Mesenchymal stem cell (in vitro differentiated cells and primary cell): Measurements from ENCODE around the gene INPP4A.

Experiments
- DNase-seq: peaks from one replicate; pipeline ENCODE4 v3.0.0-alpha.2; 2013
- H2AFZ ChIP-seq: one replicate; pipeline ENCODE4 v1.6.1; 2013; ENCODE audit warnings: low read depth, mild to moderate bottlenecking, control low read depth, inconsistent platforms, low read length, moderate library complexity
- H2AK5ac ChIP-seq: 2 replicates; pipeline ENCODE4 v1.6.1; 2013; ENCODE audit warnings: low read length, moderate library complexity, mild to moderate bottlenecking, inconsistent platforms; ENCODE audit not compliant: severe bottlenecking
- H2BK120ac ChIP-seq: one replicate; pipeline ENCODE4 v1.6.1; 2013; ENCODE audit warnings: low read depth, mild to moderate bottlenecking, inconsistent platforms, low read length, moderate library complexity
- H2BK12ac ChIP-seq, 2 experiments: one replicate each; pipeline ENCODE4 v1.6.1; 2013; ENCODE audit warnings: inconsistent platforms in 2 of 2, low read length in 2 of 2, mild to moderate bottlenecking in 2 of 2, moderate library complexity in 2 of 2, control low read depth in 1 of 2
- H2BK15ac ChIP-seq: one replicate; pipeline ENCODE4 v1.6.1; 2013; ENCODE audit warnings: mild to moderate bottlenecking, low read depth, inconsistent platforms; ENCODE audit not compliant: poor library complexity, severe bottlenecking
- H2BK5ac ChIP-seq: 2 replicates; pipeline ENCODE4 v1.6.1; 2013; ENCODE audit warnings: low read depth, mild to moderate bottlenecking, low read length, control low read depth, inconsistent platforms; ENCODE audit not compliant: poor library complexity, severe bottlenecking
- H3K14ac ChIP-seq, 2 experiments: one replicate each; pipeline ENCODE4 v1.6.1; 2013; ENCODE audit warnings: inconsistent platforms in 2 of 2, low read length in 2 of 2, control low read depth in 1 of 2, mild to moderate bottlenecking in 1 of 2, moderate library complexity in 1 of 2
- H3K18ac ChIP-seq, 2 experiments: one replicate each; pipeline ENCODE4 v1.6.1; 2013; ENCODE audit warnings: inconsistent platforms in 2 of 2, low read length in 2 of 2, control low read depth in 1 of 2, low read depth in 1 of 2, mild to moderate bottlenecking in 1 of 2
- H3K23ac ChIP-seq, 2 experiments: one replicate each; pipeline ENCODE4 v1.6.1; 2013; ENCODE audit warnings: inconsistent platforms in 2 of 2, low read length in 2 of 2, mild to moderate bottlenecking in 2 of 2, moderate library complexity in 2 of 2, control low read depth in 1 of 2
- H3K27ac ChIP-seq: 2 replicates; pipeline ENCODE4 v1.5.1; 2013; ENCODE audit warnings: mild to moderate bottlenecking, moderate library complexity, low read length, control low read depth, inconsistent platforms; ENCODE audit not compliant: poor library complexity, severe bottlenecking
- H3K27me3 ChIP-seq, 2 experiments: 2 replicates each; pipeline versions ENCODE4 v1.6.1 to v1.7.0; 2013; ENCODE audit warnings: low read length in 2 of 2, mild to moderate bottlenecking in 2 of 2, moderate library complexity in 2 of 2, control low read depth in 1 of 2, inconsistent platforms in 1 of 2; ENCODE audit not compliant: control insufficient read depth in 1 of 2, insufficient read depth in 1 of 2
- H3K36me3 ChIP-seq, 2 experiments: 2 replicates each; pipeline versions ENCODE4 v1.6.1 to v1.7.0; 2013; ENCODE audit warnings: low read length in 2 of 2, control low read depth in 1 of 2, inconsistent platforms in 1 of 2, low read depth in 1 of 2, mild to moderate bottlenecking in 1 of 2; ENCODE audit not compliant: insufficient read depth in 2 of 2, control insufficient read depth in 1 of 2
- H3K4ac ChIP-seq, 2 experiments: one replicate each; pipeline ENCODE4 v1.6.1; 2013; ENCODE audit warnings: inconsistent platforms in 2 of 2, low read length in 2 of 2, mild to moderate bottlenecking in 2 of 2, moderate library complexity in 2 of 2, control low read depth in 1 of 2, low read depth in 1 of 2
- H3K4me1 ChIP-seq: 2 replicates; pipeline ENCODE4 v1.6.1; 2013; ENCODE audit warnings: low read depth, low read length, control low read depth; ENCODE audit not compliant: control insufficient read depth, insufficient read depth
- H3K4me2 ChIP-seq: 2 replicates; pipeline ENCODE4 v1.6.1; 2013; ENCODE audit warnings: low read length, mild to moderate bottlenecking, inconsistent platforms; ENCODE audit not compliant: poor library complexity, severe bottlenecking
- H3K4me3 ChIP-seq, 2 experiments: 2 replicates each; pipeline versions ENCODE4 v1.5.1 to v1.7.0; 2013; ENCODE audit warnings: low read length in 2 of 2, mild to moderate bottlenecking in 2 of 2, control low read depth in 1 of 2, low read depth in 1 of 2; ENCODE audit not compliant: insufficient read depth in 1 of 2
- H3K79me1 ChIP-seq: replicated peaks from 2 replicates; pipeline ENCODE4 v1.6.1; 2013; ENCODE audit warnings: mild to moderate bottlenecking, control low read depth, low read length, inconsistent platforms; ENCODE audit not compliant: poor library complexity, severe bottlenecking
- H3K9ac ChIP-seq: 2 replicates; pipeline ENCODE4 v1.7.0; 2013; ENCODE audit warnings: mild to moderate bottlenecking, low read length, moderate library complexity
- H3K9me3 ChIP-seq: 2 replicates; pipeline ENCODE4 v1.7.0; 2013; ENCODE audit warnings: mild to moderate bottlenecking, low read length; ENCODE audit not compliant: control insufficient read depth
- H4K8ac ChIP-seq: one replicate; pipeline ENCODE4 v1.6.1; 2013; ENCODE audit warnings: inconsistent platforms, mild to moderate bottlenecking, low read length, moderate library complexity
- H4K91ac ChIP-seq: one replicate; pipeline ENCODE4 v1.6.1; 2013; ENCODE audit warnings: mild to moderate bottlenecking, low read length, inconsistent platforms
- WGBS: methylation state at CpG from one replicate; pipeline ENCODE4 v1.1.7; 2013; ENCODE audit warnings: mixed read lengths; 5-methylcytosine and 5-hydroxymethylcytosine counted together

Gene INPP4A

GRCh38 chr2:98570356-98570755 is 125.7 kb downstream of the INPP4A start:
- Histone ChIP-seq H3K9ac (no peak overlapping the region), H2AK5ac (no peak overlapping the region), H2BK15ac (no peak overlapping the region), H3K23ac (no peak overlapping the region), H3K79me1 (no peaks in the 10 kb centered on the region), H3K27ac (no peak overlapping the region), H4K91ac (no peak overlapping the region), H3K4ac (no peak overlapping the region), H4K8ac (no peak overlapping the region), H3K27me3 (no peaks in the 10 kb centered on the region), H3K4me3 (no peak overlapping the region), H3K14ac (no peak overlapping the region), H2BK5ac (no peak overlapping the region), H2AFZ (no peak overlapping the region), H2BK12ac (no peak overlapping the region), H3K4me1 (peaks cover 3% of the 10 kb centered on the region), H3K4me2 (no peak overlapping the region), H3K18ac (no peak overlapping the region), H3K36me3 (peaks cover 67 to 80% of the 10 kb centered on the region in 2 experiments), H2BK120ac (no peak overlapping the region), H3K9me3 (no peaks in the 10 kb centered on the region)
- DNase-seq, result no peak
- 98% methylated on average over 5 of the region's 5 CpGs for WGBS

- Histone ChIP-seq H2AK5ac (no peak overlapping the region), H2AFZ (no peak overlapping the region), H3K9ac (no peak overlapping the region), H2BK120ac (no peak overlapping the region), H3K4ac (no peak overlapping the region), H3K27me3 (no peaks in the 10 kb centered on the region), H2BK12ac (no peak overlapping the region), H3K27ac (no peak overlapping the region), H3K36me3 (peaks cover 59 to 74% of the 10 kb centered on the region in 2 experiments), H3K4me1 (peaks cover 3% of the 10 kb centered on the region), H4K8ac (no peak overlapping the region), H2BK5ac (no peak overlapping the region), H3K14ac (no peak overlapping the region), H3K23ac (no peak overlapping the region), H3K9me3 (no peaks in the 10 kb centered on the region), H3K18ac (no peak overlapping the region), H3K4me3 (no peak overlapping the region), H3K4me2 (no peak overlapping the region), H4K91ac (no peak overlapping the region), H2BK15ac (no peak overlapping the region), H3K79me1 (no peaks in the 10 kb centered on the region)
- DNase-seq, result no peak
- 94% methylated on average over 13 of the region's 13 CpGs for WGBS
Observed at GRCh38 chr2:98571121-98571701, 126.6 kb downstream of the INPP4A start.

- 97% methylated on average over 9 of the region's 9 CpGs for WGBS
- no peak overlapping the region for H2AFZ ChIP-seq
- no peak overlapping the region for H3K4me3 ChIP-seq
Observed at GRCh38 chr2:98571796-98572195, 127.1 kb downstream of the INPP4A start.

GRCh38 chr2:98572211-98572610 is 127.6 kb downstream of the INPP4A start:
- no peak overlapping the region for H3K14ac ChIP-seq
- no peak overlapping the region for H3K18ac ChIP-seq
- no peak for DNase-seq
- H3K4me3 ChIP-seq, result no peak overlapping the region
- no peak overlapping the region for H2AK5ac ChIP-seq
- no peaks in the 10 kb centered on the region for H3K79me1 ChIP-seq
- H2BK12ac ChIP-seq, result no peak overlapping the region
- H2BK5ac ChIP-seq, result no peak overlapping the region
- H4K91ac ChIP-seq, result no peak overlapping the region
- no CpG with 5 or more reads among the region's 5 CpGs for WGBS
- no peaks in the 10 kb centered on the region for H3K9me3 ChIP-seq
- H3K4ac ChIP-seq, result no peak overlapping the region
- H3K36me3 ChIP-seq, result peaks cover 52 to 74% of the 10 kb centered on the region in 2 experiments
- H3K9ac ChIP-seq, result no peak overlapping the region
- peaks cover 3% of the 10 kb centered on the region for H3K4me1 ChIP-seq
- H3K27me3 ChIP-seq, result no peaks in the 10 kb centered on the region
- no peak overlapping the region for H3K27ac ChIP-seq
- no peak overlapping the region for H3K23ac ChIP-seq
- no peak overlapping the region for H2BK120ac ChIP-seq
- H4K8ac ChIP-seq, result no peak overlapping the region
- no peak overlapping the region for H3K4me2 ChIP-seq
- H2BK15ac ChIP-seq, result no peak overlapping the region
- H2AFZ ChIP-seq, result no peak overlapping the region

More at GRCh38 chr2:98571796-98572195, 127.1 kb downstream of the INPP4A start:
- Histone ChIP-seq H2AK5ac (no peak overlapping the region), H3K27ac (no peak overlapping the region), H3K9ac (no peak overlapping the region), H2BK5ac (no peak overlapping the region), H3K23ac (no peak overlapping the region), H3K9me3 (no peaks in the 10 kb centered on the region), H3K36me3 (peaks cover 53 to 74% of the 10 kb centered on the region in 2 experiments), H3K18ac (no peak overlapping the region), H3K4me2 (no peak overlapping the region), H3K14ac (no peak overlapping the region), H2BK15ac (no peak overlapping the region), H2BK12ac (no peak overlapping the region), H2BK120ac (no peak overlapping the region), H4K8ac (no peak overlapping the region), H3K4ac (no peak overlapping the region), H3K4me1 (peaks cover 3% of the 10 kb centered on the region), H3K27me3 (no peaks in the 10 kb centered on the region), H3K79me1 (no peaks in the 10 kb centered on the region), H4K91ac (peak overlapping the region; percentile 1)
- DNase-seq, result no peak
